KG1 (cell line): ENCODE results near the gene ZBTB46.
"Not testable (repeated sequence)": the region's sequence is repeated elsewhere in the genome, so short reads cannot be mapped to it uniquely, and the experiment has no call there.

Experiments used
- DNase-seq: peaks from one replicate; lab custom pipeline; 2025; lab: John Stamatoyannopoulos, UW

The ZBTB46 gene

GRCh38 chr20:63734946-63735858 lies 95.9 kb downstream of the ZBTB46 start:
- no peak for DNase-seq

GRCh38 chr20:63734111-63734945 lies 96.7 kb downstream of the ZBTB46 start:
- DNase-seq = no peak

- no peak for DNase-seq
These were observed 97.4 kb downstream of the ZBTB46 start for GRCh38 chr20:63733579-63734081.

GRCh38 chr20:63733117-63733516 lies 97.9 kb downstream of the ZBTB46 start:
- DNase-seq = no peak

GRCh38 chr20:63732118-63733095 lies 98.7 kb downstream of the ZBTB46 start:
- DNase-seq = no peak

GRCh38 chr20:63731410-63731809 lies 99.7 kb downstream of the ZBTB46 start:
- DNase-seq = no peak

GRCh38 chr20:63730189-63730733 lies 100.8 kb downstream of the ZBTB46 start:
- not testable (repeated sequence) for DNase-seq

GRCh38 chr20:63722967-63723622 lies 108.0 kb downstream of the ZBTB46 start:
- DNase-seq = not testable (repeated sequence)

- no peak for DNase-seq
These were observed 112.1 kb downstream of the ZBTB46 start for GRCh38 chr20:63718996-63719395.

- DNase-seq = no peak
These were observed 116.2 kb downstream of the ZBTB46 start for GRCh38 chr20:63714858-63715257.

GRCh38 chr20:63712191-63712590 lies 118.9 kb downstream of the ZBTB46 start:
- DNase-seq = no peak

- no peak for DNase-seq
These were observed 119.9 kb downstream of the ZBTB46 start for GRCh38 chr20:63711085-63711645.

GRCh38 chr20:63709149-63709527 lies 121.9 kb downstream of the ZBTB46 start:
- DNase-seq = no peak

GRCh38 chr20:63708301-63709148 lies 122.5 kb downstream of the ZBTB46 start:
- DNase-seq = no peak

- peak; percentile 79 for DNase-seq
These were observed 123.3 kb downstream of the ZBTB46 start, which contains the start of the genes ARFRP1 and ZGPAT for GRCh38 chr20:63707558-63708300. Gene ARFRP1 (minus strand): TSS chr20:63707976. CDS start chr20:63707091, 885 bp downstream. Gene ZGPAT (plus strand): TSS chr20:63708039. CDS start chr20:63708581, 542 bp downstream.

GRCh38 chr20:63706852-63707557 lies 124.1 kb downstream of the ZBTB46 start:
- no peak for DNase-seq

- DNase-seq = no peak
These were observed 124.9 kb downstream of the ZBTB46 start for GRCh38 chr20:63706027-63706695.
